GM21423 (cell line): Measurements from ENCODE around the gene SMIM10.
A peak's percentile ranks its signal among the peaks of the same experiment; 100 is the strongest.
"Not testable (repeated sequence)": the region's sequence is repeated elsewhere in the genome, so short reads cannot be mapped to it uniquely, and the experiment has no call there.

Experiments
- ATAC-seq: cut with Tn5 transposase; IDR thresholded peaks from one replicate; pipeline ENCODE4 v1.9.1; 2021; ENCODE audit warnings: mild to moderate bottlenecking, moderate library complexity; ENCODE audit not compliant: unreplicated experiment

Gene SMIM10

DNA sequence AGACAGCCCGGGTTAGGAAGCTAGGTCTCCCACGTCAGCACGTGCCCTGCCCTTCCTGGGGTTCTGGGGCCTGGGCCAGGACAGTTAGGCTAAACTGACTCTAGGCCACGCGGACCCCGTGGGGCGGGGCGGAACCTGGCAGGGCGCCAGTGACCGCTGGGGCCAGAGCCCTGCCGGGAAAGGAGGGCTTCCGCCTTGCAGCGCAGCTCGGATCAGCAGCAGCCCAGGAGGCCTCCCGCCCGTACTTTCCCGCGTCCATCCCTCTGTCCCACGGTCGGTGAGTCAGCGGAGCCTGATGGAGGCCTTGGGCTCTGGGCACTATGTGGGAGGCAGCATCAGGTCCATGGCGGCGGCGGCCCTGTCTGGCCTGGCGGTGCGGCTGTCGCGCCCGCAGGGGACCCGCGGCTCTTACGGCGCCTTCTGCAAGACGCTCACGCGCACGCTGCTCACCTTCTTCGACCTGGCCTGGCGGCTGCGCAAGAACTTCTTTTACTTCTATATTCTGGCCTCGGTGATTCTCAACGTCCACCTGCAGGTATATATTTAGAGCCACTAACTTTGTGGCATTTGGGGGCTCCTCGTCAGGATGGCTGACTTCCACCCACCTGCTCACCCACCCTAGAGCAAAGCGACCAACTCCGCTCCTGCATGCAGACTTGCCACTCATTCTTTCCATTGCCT lies at the start of gene SMIM10:
SMIM10 (plus strand) TSS at position 191 of the 681 bp plus-strand sequence; CDS start at position 296, 105 bp downstream.
- peak; percentile 69 for ATAC-seq

DNA sequence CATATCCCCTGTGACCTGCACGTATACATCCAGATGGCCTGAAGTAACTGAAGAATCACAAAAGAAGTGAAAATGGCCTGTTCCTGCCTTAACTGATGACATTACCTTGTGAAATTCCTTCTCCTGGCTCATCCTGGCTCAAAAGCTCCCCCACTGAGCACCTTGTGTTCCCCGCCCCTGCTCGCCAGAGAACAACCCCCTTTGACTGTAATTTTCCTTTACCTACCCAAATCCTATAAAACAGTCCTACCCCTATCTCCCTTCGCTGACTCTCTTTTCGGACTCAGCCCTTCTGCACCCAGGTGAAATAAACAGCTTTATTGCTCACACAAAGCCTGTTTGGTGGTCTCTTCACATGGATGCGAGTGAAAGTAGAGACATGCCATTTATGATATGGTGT lies 44.4 kb upstream of the SMIM10 start:
- ATAC-seq = not testable (repeated sequence)

DNA sequence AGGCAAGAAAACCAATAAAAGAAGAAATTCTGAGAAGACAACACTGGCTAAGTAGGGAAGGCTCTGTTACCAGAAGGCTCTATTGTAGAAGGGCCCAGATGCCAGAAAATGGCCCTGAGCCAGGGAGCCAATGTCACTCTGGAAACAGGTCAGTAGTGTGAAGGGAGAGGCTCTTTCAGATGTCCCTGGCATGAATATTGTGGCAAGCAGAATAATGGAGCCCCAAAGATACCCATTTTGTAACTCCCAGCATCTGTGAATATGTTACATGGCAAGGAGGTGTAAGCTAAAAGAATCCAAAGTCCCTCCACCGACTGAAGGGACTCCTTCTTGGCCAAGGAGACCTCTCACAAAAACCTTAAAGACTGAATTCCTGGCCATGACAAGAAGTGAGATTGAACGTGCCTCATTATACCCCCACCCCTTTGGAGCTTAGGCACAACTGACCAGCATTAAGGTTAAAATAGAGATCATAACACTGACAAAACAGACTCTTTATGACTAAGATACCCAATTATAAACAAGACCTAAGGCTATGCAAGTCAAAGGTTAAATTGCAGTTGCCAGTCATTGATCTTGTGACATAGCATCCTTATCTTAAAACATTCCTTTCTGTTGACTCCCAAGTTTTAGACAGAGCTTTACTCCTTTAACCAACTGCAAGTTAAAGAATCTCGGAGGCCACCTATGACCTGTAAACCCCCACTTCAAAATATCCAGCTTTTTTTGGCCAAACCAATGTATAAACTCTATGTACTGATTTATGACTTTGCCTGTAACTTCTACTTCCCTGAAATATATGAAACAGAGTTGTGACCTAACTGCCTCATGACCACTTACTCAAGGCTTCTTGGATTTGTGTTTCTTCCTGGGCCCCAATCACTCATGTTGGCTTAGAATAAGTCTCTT lies 42.2 kb upstream of the SMIM10 start:
- no peak for ATAC-seq

DNA sequence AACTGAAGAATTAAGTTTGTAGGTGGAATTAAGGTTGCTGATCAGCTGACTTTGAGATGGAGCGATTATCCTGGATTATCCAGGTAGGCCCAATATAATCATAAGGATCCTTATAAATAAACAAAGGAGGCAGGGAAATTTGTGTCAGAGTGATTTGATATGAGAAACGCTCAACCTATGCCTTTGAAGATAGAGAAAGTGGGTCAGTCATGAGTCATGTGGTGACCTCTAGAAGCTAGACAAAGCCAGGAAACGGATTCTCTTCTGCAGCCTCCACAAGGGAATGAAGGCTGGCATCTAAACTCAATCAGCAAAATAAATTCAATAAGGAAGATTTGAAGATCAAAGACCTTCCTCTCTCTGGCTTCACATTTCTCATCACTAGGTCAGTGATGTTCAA lies 41.5 kb upstream of the SMIM10 start:
- no peak for ATAC-seq

DNA sequence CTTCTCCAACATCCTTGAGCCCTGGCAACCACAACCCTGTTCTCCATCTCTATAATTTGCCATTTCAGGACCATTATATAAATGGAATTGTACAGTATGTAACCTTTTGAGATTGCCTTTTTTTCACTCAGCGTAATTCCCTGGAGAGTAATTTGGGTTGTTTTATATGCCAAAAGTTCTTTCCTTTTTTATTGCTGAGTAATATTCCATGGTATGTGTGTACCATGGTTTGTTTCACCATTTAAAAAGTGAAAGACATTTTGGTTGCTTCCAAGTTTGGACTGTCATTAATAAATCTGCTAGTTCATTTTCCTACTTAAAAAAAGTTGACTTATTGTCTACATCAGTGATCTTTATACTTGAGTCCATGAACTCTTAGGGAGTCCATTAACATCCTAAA lies 33.0 kb upstream of the SMIM10 start:
- ATAC-seq = no peak

DNA sequence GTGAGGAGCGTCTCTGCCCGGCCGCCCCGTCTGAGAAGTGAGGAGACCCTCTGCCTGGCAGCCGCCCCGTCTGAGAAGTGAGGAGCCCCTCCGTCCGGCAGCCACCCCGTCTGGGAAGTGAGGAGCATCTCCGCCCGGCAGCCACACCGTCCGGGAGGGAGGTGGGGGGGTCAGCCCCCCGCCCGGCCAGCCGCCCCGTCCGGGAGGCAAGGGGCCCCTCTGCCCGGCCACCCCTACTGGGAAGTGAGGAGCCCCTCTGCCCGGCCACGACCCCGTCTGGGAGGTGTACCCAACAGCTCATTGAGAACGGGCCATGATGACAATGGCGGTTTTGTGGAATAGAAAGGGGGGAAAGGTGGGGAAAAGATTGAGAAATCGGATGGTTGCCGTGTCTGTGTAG lies 30.4 kb upstream of the SMIM10 start:
- not testable (repeated sequence) for ATAC-seq

DNA sequence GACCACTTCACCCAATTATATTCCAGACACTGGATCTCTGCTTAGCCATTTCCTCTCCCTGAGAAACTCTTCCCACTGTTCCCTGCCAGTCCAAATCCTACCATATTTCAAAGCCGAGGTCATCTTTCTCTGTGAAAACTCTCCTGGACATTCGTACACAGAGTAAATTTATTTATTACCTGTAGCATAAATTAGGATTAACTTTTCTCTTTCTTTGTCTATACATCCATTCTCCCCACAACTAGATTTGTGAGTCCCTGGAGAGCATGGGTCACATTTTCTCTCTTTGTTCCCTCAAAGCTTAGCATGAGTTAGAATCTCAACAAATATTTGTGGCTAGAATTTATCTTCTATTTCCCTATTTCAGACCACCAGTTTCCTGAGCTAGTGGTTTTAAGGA lies 27.8 kb upstream of the SMIM10 start:
- no peak for ATAC-seq

DNA sequence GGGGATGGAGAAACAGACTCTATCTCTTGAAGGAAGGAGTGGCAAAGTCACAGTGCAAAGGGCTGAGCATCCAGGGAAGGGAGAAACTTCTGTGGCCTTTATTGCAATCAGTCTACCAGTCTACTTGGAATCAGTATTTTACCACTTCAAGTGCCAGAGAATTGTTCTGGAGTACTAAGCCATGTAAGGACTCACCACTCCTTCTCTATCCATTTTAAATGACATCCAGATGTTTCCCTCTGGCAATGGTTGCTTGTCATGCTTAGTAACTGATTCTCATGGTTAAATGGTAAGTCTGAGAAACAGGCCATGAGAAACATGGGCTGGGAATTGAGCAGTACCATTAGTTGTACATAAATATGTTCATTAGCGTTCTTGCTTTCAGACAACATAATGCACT lies 21.1 kb upstream of the SMIM10 start:
- no peak for ATAC-seq

DNA sequence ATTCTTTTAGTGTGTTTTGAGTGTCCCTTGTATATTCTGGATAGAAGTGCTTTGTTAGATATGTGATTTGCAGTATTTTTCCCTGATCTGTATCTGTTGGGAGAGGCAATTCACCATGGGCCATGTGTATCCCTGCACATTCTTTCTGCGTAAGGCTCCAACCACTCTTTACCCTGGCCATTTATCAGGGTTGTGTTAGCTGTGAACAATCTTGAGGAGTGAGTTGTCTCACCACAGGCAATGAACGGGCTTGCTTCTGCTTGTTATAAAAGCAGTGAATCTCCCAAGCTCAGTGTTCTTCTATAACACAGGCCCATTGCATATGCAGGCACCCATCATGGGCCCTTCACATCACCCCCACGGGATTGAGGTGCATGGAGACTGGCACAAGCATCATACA lies 18.9 kb upstream of the SMIM10 start:
- ATAC-seq = no peak

DNA sequence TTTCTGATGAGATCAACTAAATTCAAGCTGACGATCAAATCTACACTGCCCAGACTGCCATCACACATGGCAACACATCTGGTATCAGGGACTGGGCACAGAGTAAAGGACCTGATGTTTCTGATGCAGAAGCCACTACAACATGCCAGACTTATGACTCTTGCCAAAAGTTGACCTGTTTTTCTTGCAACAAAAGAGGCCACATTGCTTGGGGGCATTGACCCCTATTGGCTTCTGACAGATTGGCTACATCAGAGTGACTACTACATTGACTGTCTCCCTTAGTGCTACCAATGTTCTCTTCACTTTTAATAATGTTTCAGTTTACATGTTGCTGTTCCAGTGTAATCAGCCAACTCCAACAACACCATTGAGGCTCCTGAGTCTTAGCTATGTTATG lies 15.3 kb upstream of the SMIM10 start:
- ATAC-seq = no peak

DNA sequence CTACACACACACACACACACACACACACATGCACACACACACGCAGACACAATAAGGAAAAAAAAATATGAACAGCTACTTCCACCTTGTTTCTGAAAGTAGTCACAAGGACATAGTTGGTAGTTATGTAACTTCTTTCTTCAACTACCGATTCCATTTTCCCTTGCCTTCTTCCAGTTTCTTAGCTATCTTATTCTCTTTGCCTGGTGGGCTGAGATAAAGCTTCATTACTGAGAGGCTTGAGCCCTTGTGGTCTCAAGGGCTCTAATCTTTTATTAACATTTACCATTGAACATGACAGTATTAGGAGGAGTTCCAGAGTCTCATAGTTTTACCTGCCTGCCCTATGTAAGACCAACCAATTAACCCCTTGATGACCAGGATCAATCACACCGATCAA lies 8.9 kb upstream of the SMIM10 start:
- no peak for ATAC-seq

DNA sequence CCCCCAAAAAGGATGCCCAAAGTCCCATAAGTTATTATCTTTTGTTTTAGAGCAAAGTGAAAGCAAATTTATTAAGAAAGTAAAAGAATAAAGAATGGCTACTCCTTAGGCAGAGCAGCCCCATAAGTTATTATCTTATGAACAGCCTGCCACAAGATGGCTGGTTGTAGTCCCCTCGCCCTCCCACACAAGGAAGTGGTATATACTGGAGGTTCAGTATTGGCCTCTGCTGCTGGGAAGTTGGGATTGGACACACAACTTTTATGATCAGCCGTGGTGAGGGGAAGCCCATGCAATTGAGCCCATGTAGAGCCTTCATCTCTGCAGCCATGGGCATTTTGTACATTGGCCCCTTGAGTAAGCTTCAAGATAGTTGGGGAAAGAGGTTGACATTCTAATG lies 8.0 kb upstream of the SMIM10 start:
- no peak for ATAC-seq

DNA sequence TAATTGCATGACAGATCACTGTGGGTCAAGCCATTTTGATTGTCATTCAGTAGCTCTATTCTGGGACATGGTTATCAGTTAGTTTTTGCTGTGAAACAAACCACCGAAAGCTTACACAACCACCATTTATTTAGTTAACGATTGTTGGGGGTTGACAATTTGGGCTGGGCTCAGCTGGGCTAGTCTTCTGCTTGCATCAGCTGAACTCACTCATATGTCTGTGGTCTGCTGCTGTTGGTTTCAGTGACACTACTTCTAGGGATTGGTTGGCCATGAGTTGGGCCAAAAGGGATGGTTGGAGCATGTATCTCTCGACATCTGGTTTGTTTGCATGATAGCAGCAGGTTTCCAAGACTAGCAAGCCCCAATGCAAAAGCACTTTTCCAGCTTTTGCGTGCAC lies 5.3 kb upstream of the SMIM10 start:
- ATAC-seq = no peak

DNA sequence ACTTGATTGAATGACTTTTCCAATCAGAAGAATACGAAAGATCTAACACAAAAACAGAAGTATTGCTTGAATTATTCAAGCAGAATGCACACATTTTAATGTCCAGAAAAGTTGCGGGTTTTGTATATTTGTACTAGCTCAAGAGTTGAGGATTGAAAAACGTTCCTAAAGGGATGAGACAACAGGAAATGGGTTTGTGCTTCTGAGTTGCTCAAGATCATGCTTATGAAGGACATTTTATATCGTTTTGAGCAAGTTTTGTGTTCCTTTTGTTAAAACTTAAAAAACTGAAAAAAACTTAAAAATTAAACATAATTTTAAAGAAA lies 353 bp upstream of the SMIM10 start:
- ATAC-seq = no peak

DNA sequence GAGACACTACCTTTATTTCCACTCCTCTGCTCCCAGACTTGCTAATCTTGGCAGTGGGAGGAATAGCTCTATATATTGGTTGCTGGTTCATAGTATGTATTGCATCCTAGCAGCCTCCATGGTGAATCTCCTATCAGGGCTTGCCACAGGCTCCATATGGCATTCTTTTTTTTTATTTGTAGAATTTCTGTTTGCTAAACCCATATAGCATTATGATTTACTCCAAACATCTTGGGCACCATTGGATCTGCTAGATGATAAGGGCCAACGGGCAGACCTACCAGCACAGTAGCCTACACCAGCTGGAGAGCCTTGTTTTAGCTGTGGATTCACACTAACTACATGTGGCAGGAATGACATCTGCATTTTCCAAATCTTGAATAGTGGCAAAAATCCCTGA lies 6.9 kb downstream of the SMIM10 start:
- no peak for ATAC-seq

DNA sequence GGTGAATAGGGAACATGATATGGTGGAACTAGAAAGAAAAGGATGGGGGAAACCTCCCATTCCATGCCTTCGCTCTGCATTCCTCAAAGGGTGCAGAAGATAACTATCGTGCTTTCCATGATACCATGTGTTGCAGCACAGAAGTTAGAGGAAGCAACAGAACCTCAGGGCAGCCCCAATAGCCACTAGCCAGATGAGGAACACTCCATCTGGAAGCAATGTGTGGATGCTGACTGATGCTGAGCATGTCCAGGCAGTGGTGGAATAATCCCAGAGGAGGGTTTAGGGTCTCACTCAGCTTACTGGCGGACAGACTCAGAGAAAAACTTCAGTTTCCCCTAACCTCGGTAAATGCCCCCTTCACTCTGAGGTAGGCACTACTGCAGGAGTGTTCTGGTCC lies 7.5 kb downstream of the SMIM10 start:
- ATAC-seq = no peak

DNA sequence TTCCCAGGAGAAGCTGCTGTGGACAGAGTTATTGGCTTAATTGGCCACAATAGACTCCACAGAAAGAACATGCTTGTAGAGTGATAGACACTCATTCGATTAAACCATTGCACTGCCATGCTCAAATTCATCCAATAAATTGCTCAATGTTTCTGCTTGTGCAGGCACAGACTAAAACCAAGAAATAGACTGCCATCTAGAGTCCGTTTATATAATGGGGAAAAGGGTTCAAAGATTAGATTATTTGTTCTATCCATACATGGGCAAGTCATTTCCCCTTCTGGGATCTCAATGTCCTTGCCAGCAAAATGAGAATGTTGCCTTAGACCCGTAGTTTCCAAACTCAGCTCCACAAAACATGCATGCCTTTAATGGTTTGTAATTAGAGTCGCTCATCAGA lies 8.7 kb downstream of the SMIM10 start:
- ATAC-seq = no peak

DNA sequence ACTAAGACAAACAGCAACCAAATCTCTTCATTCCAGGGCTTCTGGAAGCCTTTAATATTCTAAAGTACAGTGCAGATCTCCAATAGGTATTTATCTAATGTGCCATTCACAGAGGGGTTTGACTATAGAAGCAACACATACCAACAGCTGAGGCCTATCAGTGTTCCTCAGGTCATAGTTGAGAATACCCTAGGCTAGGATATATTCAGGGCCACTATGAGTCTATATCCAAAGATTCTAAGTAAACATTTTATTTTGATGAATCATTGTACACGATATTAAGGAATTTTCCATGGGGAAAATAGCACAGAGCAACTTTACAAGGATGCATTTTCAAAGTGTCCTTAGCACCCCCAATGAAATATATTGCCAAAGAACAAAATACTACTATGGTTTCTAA lies 9.7 kb downstream of the SMIM10 start:
- no peak for ATAC-seq

DNA sequence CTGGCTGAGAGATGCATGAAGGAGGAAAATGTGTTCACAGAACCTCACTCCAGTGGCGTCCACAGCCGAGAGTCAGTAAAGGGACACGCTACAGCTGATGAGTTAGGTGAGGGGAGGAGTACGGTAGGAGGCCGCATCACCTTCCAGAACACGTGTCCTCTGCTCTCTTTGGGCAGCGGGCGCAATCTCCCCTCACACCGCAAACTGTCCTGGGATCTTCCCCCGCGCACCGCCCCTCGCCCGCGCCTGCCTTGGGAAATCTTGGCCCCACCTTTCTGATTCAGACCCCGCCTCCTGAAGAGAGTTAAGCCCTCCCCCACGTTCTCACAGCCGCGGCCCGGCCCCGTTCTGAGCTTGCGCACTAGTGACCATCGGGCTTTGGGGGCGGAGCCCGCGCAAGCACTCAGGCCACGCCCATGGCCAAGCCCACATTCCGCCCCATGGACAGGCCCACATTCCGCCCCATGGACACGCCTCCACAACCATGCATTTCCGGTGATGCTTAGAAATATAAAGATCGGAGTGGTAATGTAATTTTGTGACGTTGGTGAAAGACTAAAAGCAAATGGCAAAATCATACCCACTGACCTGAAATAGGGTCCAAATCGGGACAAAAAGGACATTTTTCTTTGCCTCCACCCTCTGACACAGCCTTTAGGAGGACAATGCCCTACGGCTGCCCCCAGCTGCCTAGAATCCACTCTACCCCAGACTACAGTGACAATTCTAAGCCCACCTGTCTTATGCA lies 13.3 kb downstream of the SMIM10 start:
- ATAC-seq = peak; percentile 94

DNA sequence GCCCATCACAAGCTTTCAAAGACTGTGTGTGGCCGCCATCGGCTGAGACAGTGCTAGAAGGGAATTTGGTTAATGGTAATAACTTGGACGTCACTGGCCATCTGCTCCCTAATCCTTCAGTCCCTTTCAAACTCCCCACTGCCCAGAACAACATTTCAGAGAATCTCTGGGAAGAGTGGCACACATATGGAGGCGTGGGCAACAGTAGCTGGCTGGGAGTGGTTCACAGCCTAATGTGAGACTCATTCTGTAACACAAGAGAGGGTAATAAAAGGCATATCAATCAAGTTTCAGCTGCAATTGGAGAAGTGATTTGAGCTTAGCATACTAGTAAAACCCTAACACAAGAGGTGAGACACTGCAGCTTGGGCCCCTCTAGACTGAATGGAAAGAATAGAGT lies 15.4 kb downstream of the SMIM10 start:
- ATAC-seq = no peak

DNA sequence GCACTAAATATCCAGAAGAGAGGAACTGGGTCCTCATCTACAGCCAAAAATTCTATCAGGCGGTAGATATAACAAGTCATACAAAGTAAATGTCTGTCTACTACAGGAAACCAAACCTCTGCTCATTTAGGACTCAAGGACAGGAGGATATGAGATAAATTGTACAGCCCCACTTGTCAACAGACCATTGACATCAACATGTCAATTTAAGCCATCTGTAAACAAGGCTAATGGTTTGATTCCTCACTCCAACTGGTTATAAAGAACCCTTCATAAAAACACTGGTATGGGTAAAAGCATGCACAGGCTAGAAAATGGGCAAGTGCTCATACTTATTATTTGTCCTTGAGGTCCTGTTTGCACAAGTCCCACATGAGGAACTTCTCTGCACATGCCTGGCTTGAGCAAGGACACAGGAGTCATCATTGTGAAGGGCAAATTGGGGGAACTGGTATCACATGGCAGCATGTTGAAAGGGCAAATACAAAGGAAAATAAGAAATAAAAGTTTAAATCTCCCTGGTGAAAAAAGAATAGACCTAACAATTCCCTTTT lies 18.3 kb downstream of the SMIM10 start:
- no peak for ATAC-seq
